GM19193 (cell line): ENCODE data around the gene MYRIP.

Source experiments
- POLR2A ChIP-seq: IDR thresholded peaks from 4 replicates; pipeline ENCODE4 v1.6.1; 2011; ENCODE audit not compliant: insufficient read depth, insufficient read length; ENCODE audit errors: extremely low read depth

Gene MYRIP

DNA sequence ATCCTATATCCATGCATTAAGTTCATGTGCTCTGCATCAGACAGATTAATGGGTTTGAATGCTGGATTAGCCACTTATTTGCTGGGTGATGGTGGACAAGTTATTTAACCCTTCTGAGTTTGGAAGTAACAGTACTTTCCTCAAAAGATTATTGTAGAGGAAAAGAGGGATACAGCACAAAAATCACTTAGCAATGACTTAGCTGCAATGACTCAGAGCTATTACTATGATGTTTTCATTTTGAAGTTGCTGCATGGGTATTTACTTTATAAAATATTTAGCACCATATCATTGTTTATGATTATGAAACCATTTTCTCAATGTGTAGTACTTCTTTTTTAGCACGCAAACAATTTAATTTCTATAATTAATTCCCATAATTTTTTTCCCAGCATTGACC, 248.4 kb downstream of the MYRIP start:
- TF ChIP-seq POLR2A = no peak

DNA sequence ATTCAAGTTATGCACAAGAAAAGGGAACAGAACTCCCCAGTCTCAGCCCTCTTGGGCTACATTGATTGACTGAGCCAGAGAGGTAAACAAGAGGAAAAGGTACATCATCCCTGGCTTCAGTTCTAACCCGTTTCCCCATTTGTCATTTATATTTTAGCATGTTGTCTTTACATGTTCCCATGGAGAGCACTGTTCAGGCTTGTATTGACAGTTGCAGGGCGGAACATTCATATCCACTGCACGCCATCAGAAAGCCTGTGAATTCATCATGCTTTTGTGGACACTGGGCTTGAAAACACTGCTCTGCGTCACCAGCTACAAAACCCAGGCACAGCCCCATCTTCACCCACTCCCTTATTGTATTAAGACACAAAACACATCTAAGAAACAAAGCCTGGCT, 259.2 kb downstream of the MYRIP start:
- no peak for TF ChIP-seq POLR2A

DNA sequence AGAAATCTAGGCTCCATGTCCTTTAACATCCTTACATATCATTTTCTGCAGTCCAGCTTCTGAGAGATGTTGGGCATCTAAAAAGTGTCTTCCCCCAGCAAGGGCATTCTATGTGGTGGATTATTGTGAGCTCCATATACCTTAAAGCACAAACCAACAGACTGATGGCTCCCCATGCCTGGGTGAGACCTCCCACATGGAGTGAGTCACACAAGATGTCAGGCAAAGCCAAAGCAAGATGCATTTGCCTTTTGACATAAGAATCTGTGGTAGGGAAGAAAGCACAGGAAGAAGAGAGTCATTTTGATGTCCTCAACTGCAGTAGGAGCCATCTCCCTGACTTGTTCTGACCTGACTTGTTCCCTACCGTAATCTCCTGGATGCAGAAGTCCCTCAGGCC, 261.4 kb downstream of the MYRIP start:
- TF ChIP-seq POLR2A = no peak

DNA sequence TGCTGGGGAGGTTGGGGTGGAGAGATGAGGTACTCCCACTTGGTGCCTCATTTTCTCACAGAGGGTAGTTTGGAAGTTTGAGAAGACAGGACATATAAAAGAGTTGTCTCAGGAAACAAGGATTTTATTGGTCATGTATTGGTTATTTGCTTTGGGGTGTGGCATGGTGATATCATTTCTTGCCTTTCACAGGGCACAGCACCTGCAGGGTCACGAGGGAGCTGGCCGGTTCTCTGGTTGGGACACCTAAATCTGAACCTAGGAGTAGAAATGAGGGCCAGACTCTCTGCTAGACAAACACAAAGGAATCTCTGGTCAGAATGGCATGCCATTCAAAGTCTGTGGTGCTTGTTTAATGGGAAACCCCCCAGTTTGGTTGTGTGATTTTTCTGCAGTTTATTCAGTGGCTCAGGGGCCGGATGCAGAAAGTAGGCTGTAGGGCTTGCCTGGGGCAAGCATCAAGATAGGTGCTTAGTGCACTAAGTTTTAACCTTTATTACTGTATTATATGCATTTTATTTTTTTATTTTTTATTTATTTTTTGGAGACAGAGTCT, 262.4 kb downstream of the MYRIP start:
- TF ChIP-seq POLR2A = no peak

DNA sequence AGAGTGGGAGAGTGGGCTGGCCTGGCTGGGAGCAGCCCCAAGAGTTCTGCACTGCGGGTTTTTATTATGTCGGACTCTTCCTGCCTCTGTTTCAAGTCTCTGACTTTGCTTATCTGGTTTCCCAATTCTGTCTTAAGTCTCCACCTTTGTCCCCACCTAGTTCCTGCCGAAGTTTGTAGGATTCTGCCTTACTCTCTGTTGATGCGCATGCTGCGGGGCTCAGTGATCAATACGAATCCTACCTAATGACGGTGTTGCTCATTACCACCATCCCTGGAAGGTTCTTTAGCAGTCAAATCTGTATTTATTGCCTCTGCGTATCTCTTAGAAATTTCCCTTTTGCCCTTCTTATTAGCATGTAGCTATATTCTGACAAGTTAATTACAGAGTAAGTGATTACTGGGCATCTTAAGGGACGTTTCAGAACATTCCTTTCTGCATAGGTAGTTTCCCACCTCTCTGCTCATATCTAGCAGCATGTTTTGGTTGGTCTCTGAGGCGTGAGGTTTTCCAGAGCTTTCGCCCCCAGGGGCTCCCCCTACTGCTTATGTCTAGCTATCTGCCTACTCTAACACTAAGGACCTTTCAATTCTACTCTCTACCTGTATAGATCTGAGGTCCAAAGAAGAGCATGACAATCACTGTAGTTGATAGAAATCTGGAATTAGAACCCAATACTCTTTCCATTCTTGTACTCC, 264.1 kb downstream of the MYRIP start:
- TF ChIP-seq POLR2A = no peak

DNA sequence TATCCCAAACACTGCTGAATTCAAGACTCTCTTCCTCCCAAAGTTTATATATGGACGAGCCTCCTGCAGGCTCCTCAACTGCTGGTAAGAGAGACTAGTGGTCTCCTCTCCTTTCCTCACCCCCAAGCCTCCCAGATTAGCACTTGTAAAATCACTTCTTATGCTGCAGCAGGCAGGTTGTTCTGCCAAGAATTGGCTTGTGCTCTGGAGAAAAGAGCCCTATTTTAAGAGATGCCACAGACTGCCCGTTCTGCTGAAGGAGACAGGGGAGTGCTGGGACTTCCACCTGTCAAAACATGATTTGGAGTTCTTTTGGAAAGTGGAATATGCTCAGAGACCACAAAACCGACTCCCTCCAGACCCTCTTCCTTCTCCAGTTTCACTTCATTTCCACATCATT, 269.2 kb downstream of the MYRIP start:
- TF ChIP-seq POLR2A = no peak

DNA sequence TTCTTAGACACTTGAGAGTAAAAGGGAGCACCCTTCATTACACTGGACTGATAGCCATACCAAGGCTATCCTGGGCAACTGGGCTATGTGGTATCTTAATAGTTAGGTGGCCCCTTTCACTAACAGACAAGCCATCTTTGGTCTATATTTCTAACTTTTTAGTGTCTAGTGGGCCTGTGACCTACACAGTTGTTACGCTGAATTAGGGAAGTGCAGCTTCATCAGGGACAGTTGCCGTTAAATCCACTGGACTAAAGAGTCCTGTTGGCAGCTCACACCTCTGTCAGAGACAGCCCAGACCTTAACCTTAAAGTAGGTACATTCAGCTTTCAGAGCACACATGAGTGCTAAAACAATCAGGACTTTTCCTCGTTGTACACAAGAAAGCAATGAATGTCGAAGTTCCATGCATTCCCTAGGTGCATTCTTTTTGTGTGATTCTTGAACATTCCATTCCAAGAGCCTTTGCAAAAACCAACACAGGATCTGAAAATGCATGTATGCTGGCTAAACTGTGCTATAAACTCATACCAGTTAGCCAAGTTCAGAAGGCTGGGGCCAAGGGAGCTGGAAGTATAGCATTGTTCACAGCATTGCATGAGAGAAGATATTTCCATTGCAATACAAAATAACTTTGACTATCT, 269.9 kb downstream of the MYRIP start:
- no peak for TF ChIP-seq POLR2A

DNA sequence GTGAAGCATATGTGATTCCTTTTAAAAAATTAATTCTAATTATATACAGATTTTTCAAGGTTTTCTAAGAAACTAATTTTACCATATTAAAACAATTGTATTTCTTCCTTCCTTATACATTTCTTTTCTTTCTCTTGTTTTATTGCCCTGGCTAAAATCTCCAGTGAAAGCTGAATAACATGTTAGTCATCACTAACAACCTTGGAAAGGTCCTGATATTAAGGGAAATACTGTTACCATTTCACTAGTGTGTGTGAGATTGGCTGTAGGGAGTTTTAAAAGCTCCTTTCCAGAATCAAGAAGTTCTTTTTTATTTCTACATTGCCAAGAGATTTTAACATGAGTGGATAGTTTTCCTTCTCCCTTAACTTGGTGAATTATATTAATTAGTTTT, 270.4 kb downstream of the MYRIP start:
- no peak for TF ChIP-seq POLR2A

DNA sequence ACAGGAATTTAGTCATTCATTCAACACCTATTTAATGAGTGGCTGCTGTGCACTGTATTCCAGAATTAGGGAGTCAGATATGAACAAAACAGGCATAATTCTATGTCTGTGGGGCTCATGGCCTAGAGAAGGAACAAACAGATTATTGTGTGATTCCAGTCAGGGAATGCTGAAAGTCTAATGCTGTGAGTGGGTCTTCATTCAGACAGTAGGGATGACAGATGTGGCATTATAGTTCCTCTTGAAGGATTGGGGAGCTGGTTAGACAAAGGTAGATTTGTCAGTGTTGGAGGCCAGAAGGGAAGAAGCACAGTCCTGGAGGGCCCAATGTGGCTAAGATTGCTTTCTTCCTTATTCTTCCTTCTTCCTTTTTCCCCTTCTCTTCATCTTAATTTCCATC, 273.7 kb downstream of the MYRIP start:
- no peak for TF ChIP-seq POLR2A

DNA sequence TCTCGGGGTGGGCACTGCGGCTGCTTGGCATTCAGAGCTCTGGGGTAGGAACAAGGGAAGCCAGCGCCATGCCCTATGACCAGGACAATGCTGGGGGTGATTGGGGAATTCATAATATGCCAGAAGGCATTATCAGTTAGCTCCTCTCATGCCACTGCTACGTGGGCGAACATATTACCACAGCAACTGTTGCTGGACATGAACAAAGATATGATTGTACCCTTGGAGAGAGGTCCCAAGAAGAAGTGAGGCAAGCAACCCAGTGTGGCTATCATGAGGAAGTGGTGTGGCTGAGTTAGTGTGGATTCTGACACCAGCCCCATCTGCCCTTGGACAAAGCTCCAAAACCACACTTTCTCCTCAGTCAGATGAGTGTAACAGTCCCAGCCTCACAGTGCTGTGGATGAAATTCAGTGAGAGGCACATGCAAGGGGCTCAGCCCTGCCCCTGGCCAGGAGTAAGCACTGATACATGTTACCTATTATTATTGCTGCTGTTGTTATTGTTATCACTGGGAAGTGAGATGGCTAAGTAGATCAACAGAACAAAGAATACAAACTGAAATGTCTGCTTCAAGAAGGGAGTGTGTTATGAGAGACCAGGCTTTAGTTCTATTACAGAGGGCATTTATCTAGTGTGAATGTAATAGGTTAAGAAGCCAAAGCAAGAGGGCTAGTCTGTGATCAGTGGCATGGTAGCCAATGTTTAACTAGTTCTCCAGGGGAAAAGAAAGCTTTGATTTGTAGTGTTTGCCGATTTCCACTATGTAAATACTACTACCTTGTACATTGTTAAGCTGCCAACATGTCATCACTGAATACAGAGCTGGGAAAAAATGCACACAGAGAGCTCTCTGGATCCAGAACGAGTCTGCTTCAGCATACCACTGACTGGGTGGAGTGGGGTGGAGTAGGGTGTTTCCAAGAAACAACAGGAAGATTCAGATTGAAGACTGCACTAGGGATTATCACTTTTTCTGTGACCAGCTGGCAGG, 277.8 kb downstream of the MYRIP start:
- no peak for TF ChIP-seq POLR2A

DNA sequence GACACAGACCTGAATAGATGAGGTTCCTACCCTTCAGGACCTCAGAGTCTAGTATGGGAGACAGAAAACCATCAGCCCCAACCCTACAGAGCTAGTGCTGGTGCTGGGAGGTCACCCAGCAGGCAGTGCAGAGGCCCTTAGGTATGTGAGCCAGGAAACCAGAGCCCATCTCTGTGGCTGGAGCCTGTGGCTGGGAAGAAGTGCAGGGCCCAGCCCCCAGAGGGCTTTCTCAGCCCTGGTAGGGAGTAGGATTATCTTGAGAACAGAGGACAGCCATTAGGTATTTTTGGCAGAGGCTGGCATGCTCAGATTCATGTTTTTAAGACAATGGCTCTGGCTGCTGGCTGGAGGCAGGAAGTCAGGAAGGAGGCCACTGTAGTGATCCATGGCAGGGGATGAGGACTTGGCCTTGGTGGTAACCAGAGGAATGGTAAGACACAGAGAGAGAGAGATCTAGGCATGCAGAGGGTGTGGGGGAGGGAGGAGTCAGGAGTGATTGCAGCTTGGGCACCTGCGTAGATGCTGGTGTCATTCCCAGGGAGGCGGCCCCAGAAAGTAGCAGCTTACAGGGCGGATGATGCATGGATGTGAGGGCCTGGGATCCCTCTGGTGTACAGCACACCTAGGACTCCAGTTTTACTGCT, 279.2 kb downstream of the MYRIP start:
- TF ChIP-seq POLR2A = no peak

DNA sequence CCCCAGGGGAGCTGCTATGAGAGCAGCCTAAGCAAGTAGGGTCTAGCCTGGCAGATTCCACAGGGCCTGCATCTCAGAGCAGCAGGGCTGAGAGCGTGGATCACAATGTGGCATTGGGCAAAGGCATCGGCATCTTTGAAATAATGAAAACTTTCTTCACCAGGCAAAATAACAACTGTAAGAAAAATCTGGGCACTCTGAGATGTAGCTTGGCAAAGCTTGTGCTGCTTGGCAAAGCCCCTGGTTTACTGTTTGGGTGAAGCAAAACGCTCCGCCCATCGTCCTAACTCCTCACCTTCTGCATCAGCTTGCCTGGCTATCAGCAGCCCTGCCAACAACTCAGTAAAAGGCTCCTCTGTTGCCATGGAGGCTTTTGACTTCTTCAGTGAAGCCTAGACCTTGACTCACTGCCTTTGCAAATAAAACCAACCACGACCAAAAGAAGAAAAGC, 287.3 kb downstream of the MYRIP start:
- TF ChIP-seq POLR2A = no peak

DNA sequence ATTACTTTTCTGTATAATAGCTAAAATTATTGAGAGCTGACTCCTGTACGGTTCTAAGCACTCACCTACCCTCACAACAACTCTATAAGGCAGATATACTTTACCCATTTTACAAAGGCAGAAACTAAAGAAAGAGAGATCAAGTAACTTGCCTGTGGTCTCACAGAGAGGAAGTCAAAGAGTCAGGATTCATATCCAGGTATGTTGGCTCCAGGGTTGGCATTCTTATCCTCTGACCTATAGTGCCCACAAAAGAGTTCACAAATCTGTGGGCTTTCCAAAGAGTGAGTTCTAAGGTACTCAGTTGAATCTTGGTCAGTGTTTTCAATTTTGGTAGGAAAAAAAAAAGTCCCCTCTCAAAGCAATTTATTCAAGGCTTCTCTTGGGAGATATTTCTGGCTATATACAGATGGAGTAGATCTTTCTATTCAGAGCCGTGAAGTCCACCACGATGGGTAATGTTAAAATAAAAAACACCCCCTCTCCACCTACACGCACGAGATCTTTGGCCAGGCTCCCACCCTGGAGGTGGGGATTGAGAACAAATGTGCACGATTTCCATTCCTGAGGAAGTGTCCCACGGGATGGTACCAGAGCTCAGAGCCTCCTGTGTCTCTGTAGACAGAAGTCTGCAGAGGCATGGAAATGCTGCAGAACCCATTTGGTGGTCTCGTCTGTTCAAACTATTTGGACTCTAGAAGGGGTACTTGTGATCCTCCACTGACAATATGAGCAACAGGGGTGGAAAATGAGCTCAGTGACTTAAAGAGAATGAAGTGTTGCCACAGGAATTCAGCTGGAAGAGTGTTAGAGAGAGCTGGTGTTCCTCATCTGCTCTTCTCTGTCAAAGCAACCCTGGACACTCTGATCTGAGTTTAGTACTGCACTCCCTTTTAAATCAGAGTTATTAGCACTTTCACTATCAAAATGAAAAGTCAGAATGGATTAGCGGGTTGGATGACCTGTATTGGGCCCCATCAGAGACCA, 288.0 kb downstream of the MYRIP start:
- no peak for TF ChIP-seq POLR2A

DNA sequence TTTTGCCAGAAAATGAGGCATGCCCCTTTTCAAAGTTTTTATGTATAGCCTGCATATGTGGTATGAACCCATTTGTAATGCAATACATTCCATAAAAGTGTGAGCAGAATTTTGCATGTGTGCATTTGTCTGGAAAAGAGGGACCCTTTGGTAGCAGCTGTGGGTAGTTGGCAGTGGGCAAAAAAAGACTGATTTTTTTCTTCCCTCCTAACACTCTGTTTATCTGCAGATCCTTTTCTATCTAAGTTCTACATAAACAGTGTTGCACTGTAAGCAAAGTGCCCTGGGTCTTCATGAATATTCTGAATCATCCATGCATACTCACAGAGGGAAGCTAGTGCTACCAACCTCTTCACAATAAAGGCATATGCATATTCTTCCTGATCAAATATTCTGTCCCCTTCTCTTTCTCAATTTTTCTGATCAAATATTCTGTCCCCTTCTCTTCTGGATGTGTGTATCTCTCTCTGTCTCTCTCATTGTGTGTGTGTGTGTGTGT, 288.9 kb downstream of the MYRIP start:
- no peak for TF ChIP-seq POLR2A

DNA sequence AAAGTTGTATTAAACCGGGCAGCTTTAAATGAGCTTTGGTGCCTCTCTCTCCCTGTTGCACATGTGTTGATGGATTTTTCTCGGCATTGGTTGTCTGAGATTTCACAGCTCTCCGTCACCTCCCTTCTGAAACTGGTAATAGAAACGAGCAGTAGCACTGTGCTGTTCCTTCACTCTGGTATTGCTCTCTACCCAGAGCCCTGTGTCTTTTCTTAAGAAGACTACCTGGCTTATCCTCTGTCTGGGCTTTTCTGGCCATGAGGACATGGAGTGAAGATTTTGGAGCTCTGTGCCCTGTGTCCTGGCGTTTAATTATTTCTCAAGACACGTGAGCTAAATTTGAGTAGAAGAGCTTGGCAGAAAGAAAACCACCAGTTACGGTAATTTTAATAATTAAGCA, 290.5 kb downstream of the MYRIP start:
- TF ChIP-seq POLR2A = no peak
